Heart left ventricle (tissue), 13 donors: Measurements from ENCODE around the gene FBXO48.

Experiments used
- CTCF ChIP-seq, 12 donors: fragments of 200-600 bp; sonication (generic) in 4 of 12; IDR thresholded peaks; one replicate each; pipeline versions ENCODE4 v1.5.0 to v1.8.0; 2018 to 2022; ENCODE audit warnings: antibody characterized with exemption in 12 of 12, mild to moderate bottlenecking in 5 of 12
- POLR2A ChIP-seq, 2 donors: fragments of 450-650 bp; IDR thresholded peaks; one replicate each; pipeline ENCODE4 v1.6.1; 2017; ENCODE audit warnings: antibody characterized with exemption in 2 of 2, mild to moderate bottlenecking in 2 of 2, moderate library complexity in 2 of 2
- donor health status: ischemic (EF 13 %, LVEDD 7.1; RV severe dilation, severe dysfunction).
- donor health status: DM: no; HTN: yes; CAD: no.
- donor health status: DM: no; HTN: no; CAD: no.
- donor health status: ischemic (EF 25% LVEDD 6.9; RV normal size, moderate dysfunction).
- donor health status: ischemic (EF 25% LVEDD 5.7; RV mildly dilated, moderate dysfunction).
- donor health status: ischemic (EF 35%, LVEDD 5.7; RV mildly dilated, moderate dysfunction).
- donor health status: nonischemic (EF 11% LVEDD 7.7; RV severe dilation, severe dysfunction).
- donor health status: DM: yes; HTN: yes; CAD: no.
- donor health status: PGD.
- donor health status: ischemic (EF 29% LVEDD 5.4; RV normal size, mild dysfunction).
- donor health status: nonischemic (EF 23%, LVEDD 6.1; RV moderate dilation, normal function).

GRCh38 chr2:68487773-68488355 lies 20.8 kb upstream of the FBXO48 start:
- TF ChIP-seq CTCF (IDR thresholded peaks at IDR 0.05) = peak; percentile 37 to 70 (median 54)
- TF ChIP-seq POLR2A (IDR thresholded peaks at IDR 0.05) = no peak
